CD14-positive monocyte (primary cell): ENCODE results near the gene ELANE. TPM values are rescaled to one million over a fixed set of nuclear protein-coding genes. Genes with fewer than 3 reads are reported as not detected.

Experiments
- DNase-seq, 3 donors: peaks; one replicate each; pipeline ENCODE4 v3.0.0-alpha.2; 2011 to 2022
- H2AFZ ChIP-seq: 2 replicates; pipeline ENCODE4 v1.6.0; 2012; ENCODE audit warnings: mild to moderate bottlenecking, low read depth, low read length, inconsistent platforms; ENCODE audit not compliant: insufficient read depth, poor library complexity, severe bottlenecking
- H3K27ac ChIP-seq, 2 donors: 1 replicate in 1 of 2; 2 replicates in 1 of 2; pipeline ENCODE4 v1.5.1; 2012 to 2013; ENCODE audit warnings: low read length in 2 of 2, control low read depth in 1 of 2, inconsistent platforms in 1 of 2, low read depth in 1 of 2, mild to moderate bottlenecking in 1 of 2
- H3K27me3 ChIP-seq, 2 donors: one replicate each; pipeline versions ENCODE4 v1.6.0 to v1.6.1; 2011 to 2013; ENCODE audit warnings: low read length in 2 of 2; ENCODE audit not compliant: control insufficient read depth in 2 of 2, insufficient read depth in 2 of 2
- H3K36me3 ChIP-seq, 2 donors: replicated peaks in 1 of 2; 1 replicate in 1 of 2; 2 replicates in 1 of 2; pipeline versions ENCODE4 v1.5.1 to v1.6.1; 2012 to 2013; ENCODE audit warnings: low read length in 2 of 2, control low read depth in 1 of 2, inconsistent platforms in 1 of 2, mild to moderate bottlenecking in 1 of 2; ENCODE audit not compliant: insufficient read depth in 2 of 2, control insufficient read depth in 1 of 2
- H3K4me1 ChIP-seq, 2 donors: 1 replicate in 1 of 2; 2 replicates in 1 of 2; pipeline versions ENCODE4 v1.5.1 to v1.6.1; 2012 to 2013; ENCODE audit warnings: low read length in 2 of 2, control low read depth in 1 of 2, inconsistent platforms in 1 of 2, mild to moderate bottlenecking in 1 of 2, moderate library complexity in 1 of 2; ENCODE audit not compliant: insufficient read depth in 2 of 2, control insufficient read depth in 1 of 2
- H3K4me2 ChIP-seq: replicated peaks from 2 replicates; pipeline ENCODE3; 2012; ENCODE audit warnings: low read length, moderate library complexity, mild to moderate bottlenecking; ENCODE audit not compliant: poor library complexity, severe bottlenecking; ENCODE audit errors: extremely low read depth
- H3K4me3 ChIP-seq, 3 experiments: fragments of 200-600 bp in 1 of 3; sonication (generic) in 1 of 3; replicated peaks in 1 of 3; 1 replicate in 2 of 3; 2 replicates in 1 of 3; pipeline ENCODE4 v1.5.1; 2011 to 2013; ENCODE audit warnings: low read length in 3 of 3, mild to moderate bottlenecking in 3 of 3, control low read depth in 2 of 3, low read depth in 2 of 3, inconsistent platforms in 1 of 3, moderate library complexity in 1 of 3
- H3K79me2 ChIP-seq: 2 replicates; pipeline ENCODE4 v1.6.0; 2012; ENCODE audit warnings: mild to moderate bottlenecking, control low read depth, inconsistent platforms, low read length, moderate library complexity; ENCODE audit not compliant: insufficient read depth
- H3K9ac ChIP-seq: 2 replicates; pipeline ENCODE4 v1.6.0; 2017; ENCODE audit warnings: low read length, mild to moderate bottlenecking; ENCODE audit not compliant: insufficient read depth, poor library complexity, severe bottlenecking
- H3K9me3 ChIP-seq, 2 donors: replicated peaks in 1 of 2; 1 replicate in 1 of 2; 2 replicates in 1 of 2; pipeline versions ENCODE4 v1.5.1 to v1.6.1; 2012 to 2013; ENCODE audit warnings: low read length in 2 of 2, control low read depth in 1 of 2; ENCODE audit not compliant: control insufficient read depth in 1 of 2, insufficient read depth in 1 of 2
- H4K20me1 ChIP-seq: 2 replicates; pipeline ENCODE4 v1.6.0; 2012; ENCODE audit warnings: mild to moderate bottlenecking, low read length, control low read depth, moderate library complexity; ENCODE audit not compliant: insufficient read depth
- H3K27ac Mint-ChIP-seq, 7 donors: one replicate each; pipeline ENCODE4 v1.8.0; 2020; ENCODE audit warnings: mild to moderate bottlenecking in 7 of 7, mixed read lengths in 7 of 7, moderate library complexity in 6 of 7, inconsistent platforms in 2 of 7
- H3K27me3 Mint-ChIP-seq, 3 donors: one replicate each; pipeline ENCODE4 v1.8.0; 2021 to 2022; ENCODE audit warnings: low read depth in 3 of 3, mild to moderate bottlenecking in 3 of 3, mixed read lengths in 3 of 3, moderate library complexity in 3 of 3, inconsistent platforms in 1 of 3
- H3K36me3 Mint-ChIP-seq, 2 donors: one replicate each; pipeline ENCODE4 v1.8.0; 2020; ENCODE audit warnings: mixed read lengths in 2 of 2, inconsistent platforms in 1 of 2, mild to moderate bottlenecking in 1 of 2
- H3K4me1 Mint-ChIP-seq: one replicate; pipeline ENCODE4 v1.8.0; 2020; ENCODE audit warnings: mild to moderate bottlenecking, mixed read lengths
- H3K4me3 Mint-ChIP-seq, 2 donors: one replicate each; pipeline ENCODE4 v1.8.0; 2020; ENCODE audit warnings: mild to moderate bottlenecking in 2 of 2, mixed read lengths in 2 of 2, moderate library complexity in 1 of 2
- H3K9me3 Mint-ChIP-seq, 7 donors: one replicate each; pipeline ENCODE4 v1.8.0; 2020 to 2022; ENCODE audit warnings: mixed read lengths in 7 of 7, mild to moderate bottlenecking in 6 of 7, moderate library complexity in 6 of 7, inconsistent platforms in 2 of 7
- CTCF ChIP-seq: fragments of 200-600 bp; IDR thresholded peaks from one replicate; pipeline ENCODE4 v1.8.0; 2022; ENCODE audit warnings: antibody characterized with exemption, mild to moderate bottlenecking
- WGBS: methylation state at CpG from one replicate; pipeline ENCODE4 v1.1.5; 2013; ENCODE audit warnings: missing lambda C conversion rate; ENCODE audit not compliant: insufficient coverage; 5-methylcytosine and 5-hydroxymethylcytosine counted together
- intact Hi-C, 2 donors: fragments of 100-400 bp; cut with micrococcal nuclease; formaldehyde crosslinking; loops; one replicate each; pipeline versions ENCODE4 v1.15.0 to v1.15.1; 2023
- polyA plus RNA-seq, 3 donors: library from polyadenylated mRNA; depleted of rRNA in 1 of 3; unstranded in 2 of 3; stranded (reverse) in 1 of 3; fragments of 300-500 nt in 2 of 3; fragments of >200 nt in 1 of 3; fragmentation: Illumina TruSeq in 2 of 3; gene quantifications; 1 replicate in 2 of 3; 2 replicates in 1 of 3; pipeline ENCODE4 v1.2.3, GENCODE V29; 2012 to 2021

The ELANE gene
- polyA plus RNA-seq, 3 donors = 0.61 to 2.0 (median 1.3) TPM

DNA sequence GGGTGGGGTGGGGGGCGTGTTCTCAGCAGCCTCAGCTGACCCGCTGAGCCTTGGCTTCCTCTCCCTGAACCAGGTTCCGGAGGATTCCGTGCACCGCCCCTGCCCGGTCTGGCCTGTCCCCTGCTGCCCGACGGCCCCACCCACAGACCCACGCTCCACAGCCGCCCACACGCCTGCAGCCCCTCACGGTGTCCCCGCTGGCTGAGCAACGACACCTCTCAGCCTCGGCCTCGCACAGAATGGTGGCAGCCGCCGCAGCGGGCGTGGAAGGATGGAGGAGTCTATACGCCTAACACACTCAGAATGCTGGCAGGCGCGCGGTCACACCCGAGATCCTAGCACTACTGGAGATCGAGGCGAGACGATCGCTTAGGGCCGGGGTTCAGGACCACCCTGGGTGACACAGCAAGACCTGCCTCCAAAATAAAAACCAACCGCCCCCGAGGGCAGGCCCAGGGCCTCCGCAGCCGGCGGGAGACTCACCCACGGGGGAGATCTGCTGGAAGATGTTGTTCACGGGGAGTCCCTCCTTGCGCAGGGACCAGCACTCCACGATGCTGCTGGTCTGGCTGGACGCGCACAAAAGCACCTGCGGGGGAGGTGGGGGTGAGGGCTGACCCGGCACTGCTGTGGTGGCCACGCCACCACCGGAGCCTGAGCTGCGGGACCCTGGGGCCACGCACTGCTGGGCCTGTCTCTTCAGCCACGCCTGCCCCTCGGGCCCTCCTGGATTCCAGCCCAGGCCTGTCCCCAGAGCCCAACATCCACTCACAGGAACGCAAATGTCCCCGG lies 32.5 kb downstream of the ELANE start:
- Histone ChIP-seq H4K20me1 (peaks cover 16% of the 10 kb centered on the region), H3K4me2 (no peak overlapping the region)
- WGBS = 96% methylated on average over 32 of the region's 51 CpGs

More for the DNA sequence above, 32.5 kb downstream of the ELANE start:
- intact Hi-C loops = no loop called here
- Histone ChIP-seq H3K36me3 (peaks cover 52 to 75% of the 10 kb centered on the region in 2 donors), H3K27me3 (no peaks in the 10 kb centered on the region), H3K27ac (no peak overlapping the region), H3K4me1 (peaks cover 0 to 3% of the 10 kb centered on the region in 2 donors), H3K4me3 (no peak overlapping the region), H3K79me2 (no peaks in the 10 kb centered on the region), H3K9ac (no peak overlapping the region), H2AFZ (no peak overlapping the region), H3K9me3 (no peaks in the 10 kb centered on the region)
- Mint-ChIP-seq H3K4me3 (no peak overlapping the region), H3K4me1 (peaks cover 8% of the 10 kb centered on the region), H3K36me3 (peaks cover 56 to 94% of the 10 kb centered on the region in 2 donors), H3K9me3 (peaks cover 0 to 3% (median 0%) of the 10 kb centered on the region in 7 donors), H3K27me3 (no peaks in the 10 kb centered on the region), H3K27ac (peak overlapping the region in 1 of 7 donors; percentile 30)
- TF ChIP-seq CTCF = no peak
- DNase-seq = no peak
